Ovary (tissue), 3 donors: ENCODE results near the gene ACSF3.

Experiments
- CTCF ChIP-seq, 3 donors: fragments of 450-650 bp in 2 of 3; fragments of 200-600 bp in 1 of 3; IDR thresholded peaks; one replicate each; pipeline versions ENCODE4 v1.5.1 to v1.8.0; 2016 to 2022; ENCODE audit warnings: antibody characterized with exemption in 3 of 3, mild to moderate bottlenecking in 1 of 3
- EP300 ChIP-seq: sonication (generic); formaldehyde crosslinking; IDR thresholded peaks from one replicate; pipeline ENCODE4 v1.6.1; 2017; ENCODE audit warnings: antibody characterized with exemption
- POLR2A ChIP-seq: fragments of 450-650 bp; IDR thresholded peaks from one replicate; pipeline ENCODE4 v1.6.1; 2017; ENCODE audit warnings: antibody characterized with exemption, mild to moderate bottlenecking, moderate library complexity
- donor health status: DM: no; HTN: no; CAD: no.

DNA sequence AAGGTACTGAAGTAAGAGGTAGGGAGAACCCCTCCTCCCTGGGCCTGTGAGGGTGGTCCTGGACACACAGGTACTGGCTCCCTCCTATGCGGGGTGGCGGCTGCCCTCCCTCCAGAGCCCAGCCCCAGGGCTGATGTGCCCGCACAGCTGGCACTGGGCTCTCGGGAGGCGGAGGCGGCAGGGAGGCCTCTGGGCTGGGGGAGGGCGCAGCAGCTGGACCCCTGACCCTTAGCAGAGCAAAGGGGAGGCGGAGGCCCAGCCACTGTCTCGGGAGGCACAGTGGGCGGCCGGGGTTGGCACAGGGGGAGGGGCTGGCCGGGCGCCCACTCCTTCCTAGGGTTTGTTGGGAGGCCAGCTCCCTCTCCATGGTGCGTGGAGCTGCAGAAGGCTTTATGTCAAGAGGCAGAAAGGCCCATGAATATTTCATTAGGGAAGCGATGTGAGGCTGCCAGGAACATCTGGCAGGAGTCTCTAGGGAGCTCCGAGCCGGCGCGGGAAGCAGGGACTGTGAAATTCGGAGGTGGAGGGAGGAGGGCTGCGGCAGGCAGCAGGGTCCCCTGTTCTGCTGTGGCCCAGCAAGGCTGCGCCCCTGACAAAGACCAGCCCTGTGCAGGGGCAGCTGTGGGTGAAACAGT lies 44.1 kb upstream of the ACSF3 start:
- TF ChIP-seq CTCF (IDR thresholded peaks at IDR 0.05) (no peak), POLR2A (no peak), EP300 (no peak)
